K562 (cell line): ENCODE results near the gene SDHAF3. TPM values are rescaled to one million over a fixed set of nuclear protein-coding genes. Genes with fewer than 3 reads are reported as not detected.

Experiments used
- ATAC-seq: fragments of 200-7000 bp; cut with Tn5 transposase; 3 replicates; pipeline ENCODE4 v1.9.1; 2020; ENCODE audit warnings: moderate library complexity
- BruUV-seq: library from RNA; stranded (reverse); fragments of 400-500 nt; replicated peaks from 2 replicates; lab custom pipeline; 2021; lab: Mats Ljungman, UMichigan
- CTCF ChIA-PET: fragments of 300-600 bp; formaldehyde crosslinking; extraction: SDS; loops from one replicate; lab custom pipeline; 2021; ENCODE audit warnings: low intra/inter-chr PET ratio; lab: Yijun Ruan, JAX
- POLR2A ChIA-PET: fragments of 300-600, 350-650 bp; sonication (Branson Sonifier 250); formaldehyde crosslinking; extraction: SDS; loops from one replicate; lab custom pipeline; 2021; ENCODE audit warnings: antibody characterized with exemption, inconsistent platforms; lab: Yijun Ruan, JAX
- DNase-seq, 4 experiments: peaks; one replicate each; pipeline versions ENCODE4 v3.0.0 to v3.0.0-alpha.2; 2011 to 2018; ENCODE audit warnings: low spot score in 3 of 4, mixed read lengths in 3 of 4; ENCODE audit errors: extremely low read depth in 1 of 4
- FAIRE-seq: peaks from 2 replicates; lab custom pipeline; 2011; peaks lifted over from hg19 to GRCh38; lab: Jason Lieb, UNC
- H2AFZ ChIP-seq: 2 replicates; pipeline ENCODE4 v1.6.0; 2011; ENCODE audit warnings: low read depth, low read length, control low read depth, inconsistent platforms
- H3K27ac ChIP-seq: fragments of 200-600 bp; 3 replicates; pipeline ENCODE4 v1.8.0; 2011; ENCODE audit warnings: low read depth, mild to moderate bottlenecking, control low read depth, inconsistent platforms, low read length, moderate library complexity, mixed read lengths; ENCODE audit errors: extremely low read depth
- H3K27me3 ChIP-seq, 2 experiments: fragments of 300-600 bp in 1 of 2; 2 replicates in 1 of 2; 3 replicates in 1 of 2; pipeline versions ENCODE4 v1.6.0 to v1.8.0; 2011; ENCODE audit warnings: inconsistent platforms in 2 of 2, low read length in 2 of 2, mild to moderate bottlenecking in 1 of 2, mixed read lengths in 1 of 2, moderate library complexity in 1 of 2; ENCODE audit not compliant: control insufficient read depth in 2 of 2, insufficient read depth in 2 of 2
- H3K36me3 ChIP-seq: fragments of 300-600 bp; 3 replicates; pipeline ENCODE4 v1.8.0; 2011; ENCODE audit warnings: mild to moderate bottlenecking, low read length, inconsistent platforms; ENCODE audit not compliant: control insufficient read depth, insufficient read depth
- H3K4me1 ChIP-seq, 2 experiments: fragments of 200-600 bp in 1 of 2; replicated peaks in 1 of 2; 2 replicates in 1 of 2; 3 replicates in 1 of 2; pipeline versions ENCODE4 v1.5.1 to v1.8.0; 2011; ENCODE audit warnings: inconsistent platforms in 2 of 2, low read length in 2 of 2, mild to moderate bottlenecking in 1 of 2, mixed read lengths in 1 of 2, moderate library complexity in 1 of 2; ENCODE audit not compliant: control insufficient read depth in 2 of 2, insufficient read depth in 2 of 2
- H3K4me2 ChIP-seq: 2 replicates; pipeline ENCODE4 v1.6.1; 2011; ENCODE audit warnings: low read length, control low read depth, inconsistent platforms, mixed read lengths; ENCODE audit not compliant: insufficient read depth
- H3K4me3 ChIP-seq: fragments of 200-600 bp; sonication (generic), shearing (Covaris generic); 2 replicates; pipeline ENCODE4 v1.5.1; 2016; ENCODE audit warnings: control low read depth, inconsistent platforms
- H3K79me2 ChIP-seq: fragments of 200-600 bp; 3 replicates; pipeline ENCODE4 v1.8.0; 2011; ENCODE audit warnings: low read length, inconsistent platforms; ENCODE audit not compliant: control insufficient read depth, insufficient read depth
- H3K9ac ChIP-seq, 2 experiments: 2 replicates each; pipeline versions ENCODE4 v1.6.0 to v1.6.1; 2011; ENCODE audit warnings: low read depth in 2 of 2, low read length in 2 of 2, control low read depth in 1 of 2, inconsistent platforms in 1 of 2, mild to moderate bottlenecking in 1 of 2, mixed read lengths in 1 of 2; ENCODE audit not compliant: insufficient read depth in 1 of 2
- H3K9me1 ChIP-seq: one replicate; pipeline ENCODE4 v1.6.0; 2011; ENCODE audit warnings: inconsistent platforms, mild to moderate bottlenecking, low read length, moderate library complexity; ENCODE audit not compliant: control insufficient read depth, insufficient read depth
- H3K9me3 ChIP-seq: replicated peaks from 2 replicates; pipeline ENCODE4 v1.5.1; 2011; ENCODE audit warnings: low read depth, low read length, inconsistent platforms; ENCODE audit not compliant: control insufficient read depth, insufficient read depth
- H4K20me1 ChIP-seq: replicated peaks from 2 replicates; pipeline ENCODE4 v1.6.1; 2011; ENCODE audit warnings: low read length, inconsistent platforms, mixed read lengths; ENCODE audit not compliant: control insufficient read depth, insufficient read depth
- L3MBTL2 ChIP-seq: fragments of 450-650 bp; IDR thresholded peaks from 2 replicates; pipeline ENCODE4 v1.6.1; 2016; ENCODE audit warnings: mild to moderate bottlenecking, moderate library complexity
- MAFK ChIP-seq: IDR thresholded peaks from 2 replicates; pipeline ENCODE4 v1.6.1; 2011; ENCODE audit warnings: low read length, improper control_type of control experiment
- NCOA4 ChIP-seq: fragments of 450-650 bp; IDR thresholded peaks from 2 replicates; pipeline ENCODE4 v1.6.1; 2018; ENCODE audit warnings: mild to moderate bottlenecking; ENCODE audit not compliant: partially characterized antibody
- NFXL1 ChIP-seq: fragments of 450-650 bp; formaldehyde crosslinking; IDR thresholded peaks from 2 replicates; pipeline ENCODE4 v1.4.0; 2021; ENCODE audit warnings: mild to moderate bottlenecking
- NR1H2 ChIP-seq: sonication (generic); formaldehyde crosslinking; IDR thresholded peaks from 2 replicates; pipeline ENCODE4 v1.4.0; 2020; ENCODE audit warnings: mild to moderate bottlenecking, missing genetic modification reagents
- SMARCA5 ChIP-seq: fragments of 450-650 bp; IDR thresholded peaks from 2 replicates; pipeline ENCODE4 v1.6.1; 2016
- TAF7 ChIP-seq: fragments of 450-650 bp; IDR thresholded peaks from 2 replicates; pipeline ENCODE4 v1.6.1; 2016; ENCODE audit warnings: missing genetic modification characterization, missing compliant biosample characterization
- THRB ChIP-seq: fragments of 450-650 bp; formaldehyde crosslinking; conservative IDR thresholded peaks from 2 replicates; pipeline ENCODE4 v1.4.0; 2022; ENCODE audit warnings: mild to moderate bottlenecking, missing genetic modification characterization
- U2AF2 ChIP-seq: fragments of 200-400 bp; formaldehyde crosslinking; optimal IDR thresholded peaks from 2 replicates; pipeline ENCODE3; 2017; ENCODE audit warnings: low read depth, mild to moderate bottlenecking, low read length
- WHSC1 ChIP-seq: IDR thresholded peaks from one replicate; pipeline ENCODE4 v1.6.1; 2012; ENCODE audit warnings: low read length, control low read depth, inconsistent platforms
- XRCC3 ChIP-seq: fragments of 450-650 bp; IDR thresholded peaks from 2 replicates; pipeline ENCODE4 v1.6.1; 2017; ENCODE audit warnings: mild to moderate bottlenecking, moderate library complexity
- YBX1 ChIP-seq: fragments of 450-650 bp; IDR thresholded peaks from 2 replicates; pipeline ENCODE4 v1.7.1; 2016; ENCODE audit warnings: mild to moderate bottlenecking
- ZBED1 ChIP-seq: IDR thresholded peaks from 2 replicates; pipeline ENCODE4 v1.6.1; 2014
- ZNF316 ChIP-seq: fragments of 450-650 bp; IDR thresholded peaks from 2 replicates; pipeline ENCODE4 v1.6.1; 2016
- ZNF518B ChIP-seq: fragments of 250-450 bp; sonication (Bioruptor Pico); IDR thresholded peaks from 2 replicates; pipeline ENCODE4 v1.5.0; 2021; ENCODE audit warnings: mild to moderate bottlenecking, moderate library complexity
- ZNF830 ChIP-seq: fragments of 250-450 bp; sonication (Bioruptor Pico); IDR thresholded peaks from 2 replicates; pipeline ENCODE4 v1.5.0; 2021; ENCODE audit warnings: mild to moderate bottlenecking
- WGBS: fragments of 100-300 bp; shearing (Covaris generic); methylation state at CpG from one replicate; pipeline ENCODE4 v1.1.6; 2016; ENCODE audit warnings: low coverage, mixed read lengths; ENCODE audit not compliant: insufficient coverage; ENCODE audit errors: missing lambda C conversion rate; 5-methylcytosine and 5-hydroxymethylcytosine counted together
- in situ Hi-C: fragments of 300-500 bp; cut with MboI; formaldehyde crosslinking; loops from 4 replicates; pipeline ENCODE4 v1.15.0; 2018; ENCODE audit warnings: inconsistent platforms, mixed read lengths
- intact Hi-C: fragments of 100-400 bp; cut with micrococcal nuclease; formaldehyde crosslinking; loops from 2 replicates; pipeline ENCODE4 v1.14.2; 2022
- polyA plus RNA-seq, 8 experiments: library from polyadenylated mRNA; depleted of rRNA in 4 of 8; stranded (reverse) in 5 of 8; unstranded in 3 of 8; fragments of >200 nt; fragmentation: Nextera tagmentation in 2 of 8; fragmentation: Illumina TruSeq in 1 of 8; extraction: Ambion mirVana in 2 of 8; extraction: Trizol in 1 of 8; gene quantifications; 2 replicates each; pipeline versions ENCODE4 v1.2.1 to v1.2.3, GENCODE V29; 2011 to 2014; ENCODE audit warnings: inconsistent platforms in 1 of 8, missing spikeins in 1 of 8
- total RNA-seq, 7 experiments: library from RNA; depleted of rRNA in 6 of 7; stranded (reverse); fragments of >200 nt in 6 of 7; fragmentation: Illumina TruSeq in 2 of 7; extraction: Trizol in 2 of 7; gene quantifications; 2 replicates each; pipeline versions ENCODE4 v1.2.1 to v1.2.3, GENCODE V29; 2011 to 2021; ENCODE audit warnings: low replicate concordance in 1 of 7
- TF ChIP-seq, protein P1 (sequence below): fragments of 450-650 bp; formaldehyde crosslinking; IDR thresholded peaks from 2 replicates; pipeline ENCODE4 v1.4.0; 2022; ENCODE audit warnings: missing genetic modification characterization
- TF ChIP-seq, protein P2 (sequence below): sonication (generic); formaldehyde crosslinking; IDR thresholded peaks from 2 replicates; pipeline ENCODE4 v1.8.0; 2022; ENCODE audit warnings: missing genetic modification reagents, mild to moderate bottlenecking, borderline replicate concordance

Gene SDHAF3
- total and polyA plus RNA-seq, 9 of the 15 experiments (the other 6 are each of a cell fraction or from before 2014, with no cell fraction given), result 51.5 to 403 (median 145) TPM

GRCh38 chr7:97133159-97133558, 15.7 kb downstream of the SDHAF3 start:
- CTCF ChIA-PET, result no interaction called here
- 86% methylated on average over 2 of the region's 2 CpGs for WGBS
- H2AFZ ChIP-seq, result no peak overlapping the region
- no peak overlapping the region for H3K9ac ChIP-seq
- peaks cover 92% of the 10 kb centered on the region for H3K79me2 ChIP-seq
- no peak for FAIRE-seq
- TF ChIP-seq, protein P1, sequence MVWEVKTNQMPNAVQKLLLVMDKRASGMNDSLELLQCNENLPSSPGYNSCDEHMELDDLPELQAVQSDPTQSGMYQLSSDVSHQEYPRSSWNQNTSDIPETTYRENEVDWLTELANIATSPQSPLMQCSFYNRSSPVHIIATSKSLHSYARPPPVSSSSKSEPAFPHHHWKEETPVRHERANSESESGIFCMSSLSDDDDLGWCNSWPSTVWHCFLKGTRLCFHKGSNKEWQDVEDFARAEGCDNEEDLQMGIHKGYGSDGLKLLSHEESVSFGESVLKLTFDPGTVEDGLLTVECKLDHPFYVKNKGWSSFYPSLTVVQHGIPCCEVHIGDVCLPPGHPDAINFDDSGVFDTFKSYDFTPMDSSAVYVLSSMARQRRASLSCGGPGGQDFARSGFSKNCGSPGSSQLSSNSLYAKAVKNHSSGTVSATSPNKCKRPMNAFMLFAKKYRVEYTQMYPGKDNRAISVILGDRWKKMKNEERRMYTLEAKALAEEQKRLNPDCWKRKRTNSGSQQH (CRISPR knock-in tag), result no peak
- TF ChIP-seq ZNF316 (no peak), ZNF518B (CRISPR knock-in tag) (no peak), WHSC1 (no peak), NCOA4 (no peak), XRCC3 (no peak), NFXL1 (CRISPR knock-in tag) (no peak), THRB (CRISPR knock-in tag) (no peak), ZNF830 (CRISPR knock-in tag) (no peak), L3MBTL2 (no peak), YBX1 (no peak), ZBED1 (no peak), MAFK (no peak), U2AF2 (no peak), SMARCA5 (no peak), TAF7 (tag) (no peak), NR1H2 (no peak)
- TF ChIP-seq, protein P2, sequence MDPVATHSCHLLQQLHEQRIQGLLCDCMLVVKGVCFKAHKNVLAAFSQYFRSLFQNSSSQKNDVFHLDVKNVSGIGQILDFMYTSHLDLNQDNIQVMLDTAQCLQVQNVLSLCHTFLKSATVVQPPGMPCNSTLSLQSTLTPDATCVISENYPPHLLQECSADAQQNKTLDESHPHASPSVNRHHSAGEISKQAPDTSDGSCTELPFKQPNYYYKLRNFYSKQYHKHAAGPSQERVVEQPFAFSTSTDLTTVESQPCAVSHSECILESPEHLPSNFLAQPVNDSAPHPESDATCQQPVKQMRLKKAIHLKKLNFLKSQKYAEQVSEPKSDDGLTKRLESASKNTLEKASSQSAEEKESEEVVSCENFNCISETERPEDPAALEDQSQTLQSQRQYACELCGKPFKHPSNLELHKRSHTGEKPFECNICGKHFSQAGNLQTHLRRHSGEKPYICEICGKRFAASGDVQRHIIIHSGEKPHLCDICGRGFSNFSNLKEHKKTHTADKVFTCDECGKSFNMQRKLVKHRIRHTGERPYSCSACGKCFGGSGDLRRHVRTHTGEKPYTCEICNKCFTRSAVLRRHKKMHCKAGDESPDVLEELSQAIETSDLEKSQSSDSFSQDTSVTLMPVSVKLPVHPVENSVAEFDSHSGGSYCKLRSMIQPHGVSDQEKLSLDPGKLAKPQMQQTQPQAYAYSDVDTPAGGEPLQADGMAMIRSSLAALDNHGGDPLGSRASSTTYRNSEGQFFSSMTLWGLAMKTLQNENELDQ (CRISPR knock-in tag), result no peak
- H4K20me1 ChIP-seq, result no peaks in the 10 kb centered on the region
- H3K4me3 ChIP-seq, result no peak overlapping the region
- peaks cover 6 to 12% of the 10 kb centered on the region in 2 experiments; a peak in 4 of 5 replicates for H3K4me1 ChIP-seq
- POLR2A ChIA-PET, result interaction anchor here (1.5 to 1.7 kb wide), 3 partner anchors 9 to 16 kb away, joined by 3 to 11 read pairs (median 4); partner anchors contain the start of gene SDHAF3
- H3K27ac ChIP-seq, result no peak overlapping the region
- intact Hi-C loops, result no loop called here
- no peaks in the 10 kb centered on the region for H3K27me3 ChIP-seq
- no peak overlapping the region for H3K4me2 ChIP-seq
- in situ Hi-C loops, result no loop called here
- ATAC-seq, result no peak
- 0 out of 2 replicates have a peak, but pooled peaks cover 2% of the 10 kb centered on the region for H3K9me3 ChIP-seq
- no peak for DNase-seq
- no TSS peak for BruUV-seq
- H3K9me1 ChIP-seq, result no peaks in the 10 kb centered on the region
- H3K36me3 ChIP-seq, result peaks cover 23% of the 10 kb centered on the region
